Right kidney (tissue), 1 donor: Measurements from ENCODE around the gene KCNA3.

Experiments
- DNase-seq: peaks from one replicate; pipeline ENCODE4 v3.0.0-alpha.2; 2016

Gene KCNA3

GRCh38 chr1:110638058-110638457, 36.7 kb downstream of the KCNA3 start:
- no peak for DNase-seq

DNA sequence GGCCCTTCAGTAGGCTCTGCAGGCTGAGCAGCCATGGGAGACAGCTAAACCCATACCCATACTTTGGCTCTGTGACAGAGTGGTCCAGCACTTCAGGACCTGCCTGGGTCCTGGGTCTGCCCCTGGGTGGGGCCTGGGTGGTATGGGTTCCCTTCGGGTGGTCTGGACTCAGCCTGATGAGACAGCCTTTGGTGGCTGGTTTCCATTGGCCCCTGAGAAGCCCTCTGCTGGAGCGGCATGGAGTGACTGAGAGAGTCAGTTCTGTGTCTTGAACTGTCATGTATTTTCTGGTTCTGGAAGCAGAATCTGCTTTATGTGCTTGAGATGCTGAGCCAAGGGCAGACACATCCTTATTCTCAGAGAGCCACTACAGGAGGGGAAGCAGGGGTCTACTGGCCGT, 37.3 kb downstream of the KCNA3 start:
- DNase-seq, result no peak

- DNase-seq, result no peak
Observed at GRCh38 chr1:110636149-110636935, 38.4 kb downstream of the KCNA3 start.

DNA sequence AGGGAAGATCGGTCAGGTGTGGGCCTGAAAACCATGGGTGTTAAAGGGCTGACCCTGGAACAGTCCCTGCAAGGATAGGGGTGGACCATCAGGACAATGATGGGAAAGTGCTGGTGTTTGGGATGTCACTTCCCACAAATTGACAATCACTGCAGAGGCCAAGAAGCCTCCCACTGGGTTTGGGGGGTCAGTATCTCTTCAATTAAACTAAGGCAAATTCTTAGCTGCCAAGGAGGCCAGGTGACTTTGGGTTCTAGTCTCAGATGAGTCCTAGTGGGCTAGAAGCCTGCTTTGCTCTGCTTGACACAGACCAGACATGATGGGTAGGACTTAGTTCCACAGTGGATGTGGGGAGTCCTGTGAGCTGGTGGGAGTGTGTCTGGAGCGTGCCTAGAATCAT, 39.3 kb downstream of the KCNA3 start:
- no peak for DNase-seq

DNA sequence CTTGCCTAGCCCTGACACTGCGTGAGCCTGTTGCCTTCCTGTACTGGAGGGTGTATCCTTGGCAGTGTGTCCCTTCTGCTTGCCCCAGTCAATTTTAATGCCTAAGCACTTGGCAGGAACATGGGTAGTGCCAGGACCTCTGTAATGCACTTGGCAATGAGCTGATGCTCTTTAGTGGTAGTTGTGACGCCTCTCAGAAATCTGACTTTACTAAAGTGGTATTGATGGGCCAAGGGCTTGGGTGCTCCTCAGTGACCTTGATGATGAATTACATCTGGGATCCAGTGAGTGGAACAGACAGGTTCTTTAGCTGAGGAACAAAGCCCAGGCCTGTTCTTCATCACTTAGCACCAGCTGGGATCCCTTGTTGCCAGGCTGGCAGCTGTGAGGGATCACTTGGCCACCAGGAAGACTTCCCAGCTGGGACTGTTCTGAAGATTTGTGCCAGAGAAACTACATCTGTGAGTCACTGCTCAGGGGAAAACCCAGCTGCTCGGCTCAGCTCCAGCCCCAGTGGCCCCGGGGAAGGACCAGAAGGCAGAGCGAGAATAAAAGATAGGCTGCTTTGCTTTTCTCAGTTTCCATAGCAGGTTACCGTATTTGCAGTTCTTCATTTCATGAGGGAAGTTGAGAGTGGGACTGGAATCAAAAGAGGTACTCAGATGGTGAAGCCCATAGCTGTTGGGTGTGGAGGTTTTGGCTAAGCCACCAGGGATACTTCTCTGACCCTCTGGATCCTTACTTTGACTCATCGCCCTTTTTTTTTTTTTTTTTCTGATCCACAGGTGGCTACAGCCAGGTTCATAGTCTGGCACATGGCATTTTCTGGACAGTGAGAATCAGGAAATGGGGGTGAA, 40.1 kb downstream of the KCNA3 start:
- no peak for DNase-seq

GRCh38 chr1:110634086-110634454, 40.7 kb downstream of the KCNA3 start:
- DNase-seq, result no peak

GRCh38 chr1:110633646-110634030, 41.1 kb downstream of the KCNA3 start:
- DNase-seq, result no peak

DNA sequence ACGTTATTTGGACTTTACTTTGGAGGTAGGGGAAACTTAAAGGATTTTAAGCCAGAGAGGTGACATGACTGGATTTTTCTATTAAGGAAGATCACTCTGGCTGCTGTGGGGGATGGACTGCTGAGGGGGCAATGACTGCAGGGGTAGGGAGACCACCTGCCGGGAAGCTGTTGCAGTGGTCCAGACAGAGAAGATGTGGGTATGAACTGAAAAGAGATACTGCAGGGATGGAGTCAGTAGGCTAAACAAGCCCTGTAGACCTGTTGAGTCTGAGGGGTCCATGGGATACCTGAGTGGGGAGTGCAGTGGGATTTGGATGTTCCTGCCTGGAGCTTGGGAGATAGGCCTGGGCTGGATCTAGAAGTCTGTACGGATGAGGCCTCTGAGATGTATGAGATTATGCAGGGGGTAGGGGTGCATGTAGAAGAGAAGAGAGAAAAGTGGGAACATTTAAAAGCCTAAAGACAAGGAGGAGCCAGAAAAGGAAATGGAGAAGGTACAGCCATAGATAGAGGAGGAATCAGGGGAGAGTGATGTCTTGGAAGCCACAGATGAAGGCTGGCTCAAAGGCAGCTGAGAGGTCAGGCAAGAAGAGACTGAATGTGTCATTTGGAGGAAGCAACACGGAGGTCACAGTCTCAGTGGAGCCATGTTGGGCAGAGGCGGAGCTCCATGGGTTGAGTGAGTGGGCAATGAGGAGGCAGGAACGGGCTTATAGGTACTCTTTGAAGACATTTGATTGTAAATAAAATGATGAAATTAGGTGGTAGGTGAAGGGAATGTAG, 42.7 kb downstream of the KCNA3 start:
- no peak for DNase-seq

GRCh38 chr1:110630839-110631663, 43.7 kb downstream of the KCNA3 start:
- DNase-seq, result no peak

DNA sequence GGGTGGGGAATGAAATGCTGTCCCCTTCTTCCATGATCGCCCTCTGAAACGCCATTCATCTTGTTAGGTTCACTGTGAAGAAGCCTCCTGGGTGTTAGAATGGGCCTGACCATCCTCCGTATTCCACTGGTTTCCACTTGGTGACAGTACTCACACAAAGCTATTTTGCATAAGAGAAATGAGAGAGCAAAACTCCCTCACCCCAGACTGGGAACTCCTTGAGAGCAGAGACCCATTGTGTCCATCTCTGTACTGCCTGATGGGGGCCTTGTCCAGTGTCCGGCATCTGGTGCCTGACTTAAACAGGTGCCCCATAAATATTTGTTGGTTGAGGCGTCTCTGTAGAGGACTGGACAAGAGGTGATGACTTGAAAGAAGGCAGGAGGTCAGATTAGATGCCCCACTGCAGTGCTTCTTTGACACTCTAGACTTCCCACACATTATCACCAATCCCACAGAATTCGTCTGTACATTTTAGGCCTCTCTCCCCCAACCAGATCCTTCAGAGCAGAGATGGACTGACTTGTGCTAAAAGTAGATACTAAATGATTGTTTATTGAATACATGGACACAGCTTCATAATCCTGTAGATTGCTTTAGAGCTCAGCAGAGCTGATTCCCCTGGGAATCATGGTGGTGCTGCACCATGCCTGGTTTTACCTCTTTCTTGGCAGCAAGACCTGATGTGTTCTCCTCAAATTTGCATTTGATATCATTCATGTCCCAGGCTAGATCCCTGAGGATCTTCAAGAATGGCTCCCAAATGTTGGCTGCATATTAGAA, 46.2 kb downstream of the KCNA3 start:
- DNase-seq, result no peak

- no peak for DNase-seq
Observed at GRCh38 chr1:110627764-110628163, 47.0 kb downstream of the KCNA3 start.

DNA sequence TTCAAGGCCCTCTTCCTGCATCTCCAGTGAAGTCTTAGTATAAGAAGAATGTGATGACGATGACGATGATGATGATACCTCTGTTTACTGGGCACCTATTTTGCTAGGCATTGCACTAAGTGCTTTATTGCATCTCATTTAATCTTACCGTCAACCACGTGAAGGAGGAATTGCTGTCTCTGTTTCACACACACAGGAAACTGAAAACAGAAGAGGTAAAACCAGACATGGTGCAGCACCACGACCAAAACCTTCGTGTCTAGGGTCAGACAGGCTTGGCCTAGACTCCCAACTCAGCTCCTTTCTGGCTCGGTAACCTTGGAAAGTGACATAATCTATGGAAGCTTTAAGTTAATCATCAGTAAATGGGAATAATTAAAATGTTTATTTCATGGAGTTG, 47.9 kb downstream of the KCNA3 start:
- no peak for DNase-seq
